HEK293 (cell line): Measurements from ENCODE around the gene SAYSD1.

ENCODE experiments used
- CTCF ChIA-PET: fragments of 350-600 bp; formaldehyde crosslinking; extraction: SDS; loops from one replicate; lab custom pipeline; 2021; ENCODE audit warnings: antibody characterized with exemption; lab: Yijun Ruan, JAX
- POLR2A ChIA-PET: fragments of 300-600 bp; formaldehyde crosslinking; extraction: SDS; loops from one replicate; lab custom pipeline; 2020; ENCODE audit warnings: antibody characterized with exemption, inconsistent platforms; lab: Yijun Ruan, JAX
- H3K27ac ChIP-seq: fragments of 200-500 bp; sonication (Bioruptor generic); 2 replicates; pipeline ENCODE4 v1.5.1; 2014; ENCODE audit warnings: low read depth, low read length, control low read depth, inconsistent platforms; ENCODE audit errors: extremely low read depth
- H3K36me3 ChIP-seq, 2 experiments: fragments of 200-500 bp in 1 of 2; sonication (Bioruptor generic) in 1 of 2; 1 replicate in 1 of 2; 2 replicates in 1 of 2; pipeline ENCODE4 v1.5.1; 2014 to 2017; ENCODE audit warnings: inconsistent platforms in 2 of 2, low read length in 2 of 2; ENCODE audit not compliant: control insufficient read depth in 2 of 2, insufficient read depth in 1 of 2
- H3K4me1 ChIP-seq: fragments of 200-500 bp; sonication (Bioruptor generic); 2 replicates; pipeline ENCODE4 v1.5.1; 2014; ENCODE audit warnings: mild to moderate bottlenecking, low read length, inconsistent platforms; ENCODE audit not compliant: control insufficient read depth, insufficient read depth
- H3K4me3 ChIP-seq: 2 replicates; pipeline ENCODE4 v1.5.1; 2011; ENCODE audit warnings: low read depth, mild to moderate bottlenecking, control low read depth, low read length, moderate library complexity
- H3K9me3 ChIP-seq: fragments of 200-500 bp; sonication (Bioruptor generic); 2 replicates; pipeline ENCODE4 v1.5.1; 2014; ENCODE audit warnings: low read depth, low read length, inconsistent platforms; ENCODE audit not compliant: control insufficient read depth, insufficient read depth
- EGR2 ChIP-seq: fragments of 450-650 bp; formaldehyde crosslinking; IDR thresholded peaks from 2 replicates; pipeline ENCODE4 v1.5.1; 2016; ENCODE audit warnings: low read depth, missing biosample characterization, missing genetic modification characterization
- ZFP37 ChIP-seq: fragments of 450-650 bp; formaldehyde crosslinking; IDR thresholded peaks from 2 replicates; pipeline ENCODE4 v1.5.1; 2016; ENCODE audit warnings: missing biosample characterization, missing genetic modification characterization
- ZFP69B ChIP-seq: fragments of 450-650 bp; formaldehyde crosslinking; IDR thresholded peaks from 2 replicates; pipeline ENCODE4 v1.5.1; 2016; ENCODE audit warnings: missing biosample characterization, missing genetic modification characterization
- ZIC2 ChIP-seq: fragments of 450-650 bp; formaldehyde crosslinking; IDR thresholded peaks from 2 replicates; pipeline ENCODE4 v1.5.1; 2016; ENCODE audit warnings: missing biosample characterization, missing genetic modification characterization
- ZNF16 ChIP-seq: fragments of 450-650 bp; formaldehyde crosslinking; IDR thresholded peaks from 2 replicates; pipeline ENCODE4 v1.5.1; 2016; ENCODE audit warnings: low read depth, missing biosample characterization, missing genetic modification characterization
- ZNF2 ChIP-seq: fragments of 450-650 bp; formaldehyde crosslinking; IDR thresholded peaks from 2 replicates; pipeline ENCODE4 v1.5.1; 2016; ENCODE audit warnings: missing biosample characterization, missing genetic modification characterization
- ZNF214 ChIP-seq: fragments of 450-650 bp; formaldehyde crosslinking; IDR thresholded peaks from 2 replicates; pipeline ENCODE4 v1.5.1; 2017; ENCODE audit warnings: missing biosample characterization, mild to moderate bottlenecking, missing genetic modification characterization, borderline replicate concordance
- ZNF335 ChIP-seq: fragments of 450-650 bp; formaldehyde crosslinking; conservative IDR thresholded peaks from 2 replicates; pipeline ENCODE4 v1.5.1; 2016; ENCODE audit warnings: missing biosample characterization, missing genetic modification characterization
- ZNF341 ChIP-seq: fragments of 450-650 bp; formaldehyde crosslinking; IDR thresholded peaks from 2 replicates; pipeline ENCODE4; 2016; ENCODE audit warnings: low read depth, missing biosample characterization, missing genetic modification characterization
- ZNF366 ChIP-seq: fragments of 450-650 bp; formaldehyde crosslinking; conservative IDR thresholded peaks from 2 replicates; pipeline ENCODE4 v1.5.1; 2016; ENCODE audit warnings: missing biosample characterization, missing genetic modification characterization
- ZNF404 ChIP-seq: fragments of 450-650 bp; formaldehyde crosslinking; IDR thresholded peaks from 2 replicates; pipeline ENCODE4 v1.5.1; 2017; ENCODE audit warnings: missing biosample characterization, missing genetic modification characterization
- ZNF549 ChIP-seq: fragments of 450-650 bp; IDR thresholded peaks from 2 replicates; pipeline ENCODE4 v1.5.1; 2018; ENCODE audit warnings: missing biosample characterization, missing genetic modification characterization, mild to moderate bottlenecking, inconsistent platforms, moderate library complexity
- ZNF596 ChIP-seq: fragments of 450-650 bp; IDR thresholded peaks from 2 replicates; pipeline ENCODE4 v1.5.0; 2018; ENCODE audit warnings: missing biosample characterization, mild to moderate bottlenecking, missing genetic modification characterization, moderate library complexity
- ZNF677 ChIP-seq: fragments of 450-650 bp; IDR thresholded peaks from 2 replicates; pipeline ENCODE4 v1.5.0; 2018; ENCODE audit warnings: missing biosample characterization, mild to moderate bottlenecking, missing genetic modification characterization, moderate library complexity
- ZNF701 ChIP-seq: fragments of 450-650 bp; formaldehyde crosslinking; IDR thresholded peaks from 2 replicates; pipeline ENCODE4 v1.5.1; 2016; ENCODE audit warnings: missing biosample characterization, missing genetic modification characterization
- ZNF837 ChIP-seq: fragments of 450-650 bp; formaldehyde crosslinking; IDR thresholded peaks from 2 replicates; pipeline ENCODE4 v1.5.1; 2016; ENCODE audit warnings: missing biosample characterization, missing genetic modification characterization
- ZSCAN23 ChIP-seq: fragments of 450-650 bp; formaldehyde crosslinking; IDR thresholded peaks from 2 replicates; pipeline ENCODE4 v1.5.1; 2016; ENCODE audit warnings: missing biosample characterization, missing genetic modification characterization
- TF ChIP-seq, protein P1 (sequence below): sonication (generic); formaldehyde crosslinking; IDR thresholded peaks from 2 replicates; pipeline ENCODE4 v1.8.1; 2022; ENCODE audit warnings: mild to moderate bottlenecking, moderate library complexity, missing genetic modification reagents
- TF ChIP-seq, protein P2 (sequence below): fragments of 450-650 bp; formaldehyde crosslinking; conservative IDR thresholded peaks from 2 replicates; pipeline ENCODE4 v1.5.1; 2016; ENCODE audit warnings: low read depth, missing biosample characterization, missing genetic modification characterization
- TF ChIP-seq, protein P3 (sequence below): fragments of 450-650 bp; formaldehyde crosslinking; IDR thresholded peaks from 2 replicates; pipeline ENCODE4; 2016; ENCODE audit warnings: missing biosample characterization, missing genetic modification characterization
- TF ChIP-seq, protein P4 (sequence below): fragments of 450-650 bp; IDR thresholded peaks from 2 replicates; pipeline ENCODE4 v1.5.1; 2018; ENCODE audit warnings: missing biosample characterization, mild to moderate bottlenecking, missing genetic modification characterization
- TF ChIP-seq, protein P5 (sequence below): fragments of 450-650 bp; formaldehyde crosslinking; IDR thresholded peaks from 2 replicates; pipeline ENCODE4 v1.5.1; 2016; ENCODE audit warnings: missing biosample characterization, missing genetic modification characterization

Gene SAYSD1

DNA sequence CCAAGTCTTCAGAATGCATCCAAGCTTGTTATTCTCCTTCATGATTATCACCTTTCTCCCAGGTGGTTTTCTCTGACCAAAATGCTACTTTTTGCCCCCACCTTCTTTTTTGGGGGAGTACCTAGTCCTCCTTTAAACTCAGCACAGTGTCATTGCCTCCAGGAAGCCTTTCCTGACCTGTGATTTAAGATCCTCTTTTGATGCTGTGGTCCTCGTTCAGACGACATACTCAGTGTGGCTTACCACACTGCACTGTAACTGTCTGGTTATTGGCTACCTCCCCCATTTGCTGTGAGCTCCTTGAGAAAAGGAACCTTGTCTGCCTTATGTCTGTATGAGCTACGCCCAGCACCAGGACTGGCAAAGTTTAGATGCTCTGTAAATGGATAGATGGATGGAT lies 14.6 kb downstream of the SAYSD1 start:
- ChIA-PET CTCF (interaction anchor here (0.8 to 2.8 kb wide), 5 partner anchors 9 to 228 kb away, joined by 3 to 15 read pairs (median 6); no protein-coding TSS in a partner anchor), POLR2A (interaction anchor here (1.8 kb wide), 1 partner anchor 14 kb away, joined by 4 read pairs; no protein-coding TSS in a partner anchor)
- Histone ChIP-seq H3K27ac (no peak overlapping the region), H3K4me1 (no peaks in the 10 kb centered on the region), H3K36me3 (peaks cover 4 to 14% of the 10 kb centered on the region in 2 experiments; a peak in 1 of 3 replicates), H3K4me3 (no peak overlapping the region)
- no peak for TF ChIP-seq ZFP37 (tag by site-specific recombination)
- TF ChIP-seq, protein P1, sequence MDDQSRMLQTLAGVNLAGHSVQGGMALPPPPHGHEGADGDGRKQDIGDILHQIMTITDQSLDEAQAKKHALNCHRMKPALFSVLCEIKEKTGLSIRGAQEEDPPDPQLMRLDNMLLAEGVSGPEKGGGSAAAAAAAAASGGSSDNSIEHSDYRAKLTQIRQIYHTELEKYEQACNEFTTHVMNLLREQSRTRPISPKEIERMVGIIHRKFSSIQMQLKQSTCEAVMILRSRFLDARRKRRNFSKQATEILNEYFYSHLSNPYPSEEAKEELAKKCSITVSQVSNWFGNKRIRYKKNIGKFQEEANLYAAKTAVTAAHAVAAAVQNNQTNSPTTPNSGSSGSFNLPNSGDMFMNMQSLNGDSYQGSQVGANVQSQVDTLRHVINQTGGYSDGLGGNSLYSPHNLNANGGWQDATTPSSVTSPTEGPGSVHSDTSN (CRISPR knock-in tag): no peak
- TF ChIP-seq ZNF701 (tag by site-specific recombination): no peak
- no peak for TF ChIP-seq ZNF677 (tag by site-specific recombination)
- no peak for TF ChIP-seq ZNF596
- TF ChIP-seq ZNF366 (tag by site-specific recombination): no peak
- TF ChIP-seq, all 188 proteins: peak for 0
- no peaks in the 10 kb centered on the region for H3K9me3 ChIP-seq

DNA sequence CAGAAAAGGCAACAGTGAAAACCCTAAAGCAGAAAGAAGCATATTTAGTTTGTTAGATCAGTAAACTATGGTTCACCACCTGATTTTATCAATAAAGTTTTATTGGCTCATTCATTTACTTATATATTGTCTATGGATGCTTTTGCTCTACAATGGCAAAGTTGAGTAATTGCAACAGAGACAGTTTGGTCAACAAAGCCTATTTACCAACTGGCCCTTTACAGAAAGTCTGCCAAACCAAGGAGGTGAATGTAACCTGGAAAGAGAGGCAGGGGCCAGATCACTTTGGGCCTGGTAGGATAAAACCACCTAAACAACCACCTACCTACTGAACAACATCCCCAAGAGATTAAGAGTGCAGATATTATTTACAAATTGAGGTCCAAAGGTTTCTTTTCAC lies 19.4 kb downstream of the SAYSD1 start:
- ChIA-PET CTCF (no interaction called here), POLR2A (no interaction called here)
- Histone ChIP-seq H3K27ac (no peak overlapping the region), H3K36me3 (no peaks in the 10 kb centered on the region), H3K9me3 (no peaks in the 10 kb centered on the region), H3K4me1 (peaks cover 5% of the 10 kb centered on the region; the same call in 1 of the 2 replicates), H3K4me3 (no peak overlapping the region)
- TF ChIP-seq ZNF335 (tag by site-specific recombination) (no peak), ZFP69B (no peak), ZNF549 (no peak), ZSCAN23 (tag by site-specific recombination) (no peak), ZNF837 (tag by site-specific recombination) (no peak), EGR2 (tag by site-specific recombination) (no peak), ZIC2 (tag by site-specific recombination) (no peak), ZNF341 (tag by site-specific recombination) (no peak), ZNF596 (no peak), ZNF214 (tag by site-specific recombination) (no peak)
- TF ChIP-seq, protein P2, sequence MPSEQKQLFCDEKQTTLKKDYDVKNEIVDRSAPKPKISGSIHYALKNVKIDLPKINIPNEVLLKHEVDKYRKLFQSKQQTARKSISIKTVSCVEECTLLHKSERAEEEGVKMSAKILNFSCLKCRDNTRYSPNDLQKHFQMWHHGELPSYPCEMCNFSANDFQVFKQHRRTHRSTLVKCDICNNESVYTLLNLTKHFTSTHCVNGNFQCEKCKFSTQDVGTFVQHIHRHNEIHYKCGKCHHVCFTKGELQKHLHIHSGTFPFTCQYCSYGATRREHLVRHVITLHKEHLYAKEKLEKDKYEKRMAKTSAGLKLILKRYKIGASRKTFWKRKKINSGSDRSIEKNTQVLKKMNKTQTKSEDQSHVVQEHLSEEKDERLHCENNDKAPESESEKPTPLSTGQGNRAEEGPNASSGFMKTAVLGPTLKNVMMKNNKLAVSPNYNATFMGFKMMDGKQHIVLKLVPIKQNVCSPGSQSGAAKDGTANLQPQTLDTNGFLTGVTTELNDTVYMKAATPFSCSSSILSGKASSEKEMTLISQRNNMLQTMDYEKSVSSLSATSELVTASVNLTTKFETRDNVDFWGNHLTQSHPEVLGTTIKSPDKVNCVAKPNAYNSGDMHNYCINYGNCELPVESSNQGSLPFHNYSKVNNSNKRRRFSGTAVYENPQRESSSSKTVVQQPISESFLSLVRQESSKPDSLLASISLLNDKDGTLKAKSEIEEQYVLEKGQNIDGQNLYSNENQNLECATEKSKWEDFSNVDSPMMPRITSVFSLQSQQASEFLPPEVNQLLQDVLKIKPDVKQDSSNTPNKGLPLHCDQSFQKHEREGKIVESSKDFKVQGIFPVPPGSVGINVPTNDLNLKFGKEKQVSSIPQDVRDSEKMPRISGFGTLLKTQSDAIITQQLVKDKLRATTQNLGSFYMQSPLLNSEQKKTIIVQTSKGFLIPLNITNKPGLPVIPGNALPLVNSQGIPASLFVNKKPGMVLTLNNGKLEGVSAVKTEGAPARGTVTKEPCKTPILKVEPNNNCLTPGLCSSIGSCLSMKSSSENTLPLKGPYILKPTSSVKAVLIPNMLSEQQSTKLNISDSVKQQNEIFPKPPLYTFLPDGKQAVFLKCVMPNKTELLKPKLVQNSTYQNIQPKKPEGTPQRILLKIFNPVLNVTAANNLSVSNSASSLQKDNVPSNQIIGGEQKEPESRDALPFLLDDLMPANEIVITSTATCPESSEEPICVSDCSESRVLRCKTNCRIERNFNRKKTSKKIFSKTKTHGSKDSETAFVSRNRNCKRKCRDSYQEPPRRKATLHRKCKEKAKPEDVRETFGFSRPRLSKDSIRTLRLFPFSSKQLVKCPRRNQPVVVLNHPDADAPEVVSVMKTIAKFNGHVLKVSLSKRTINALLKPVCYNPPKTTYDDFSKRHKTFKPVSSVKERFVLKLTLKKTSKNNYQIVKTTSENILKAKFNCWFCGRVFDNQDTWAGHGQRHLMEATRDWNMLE: no peak

DNA sequence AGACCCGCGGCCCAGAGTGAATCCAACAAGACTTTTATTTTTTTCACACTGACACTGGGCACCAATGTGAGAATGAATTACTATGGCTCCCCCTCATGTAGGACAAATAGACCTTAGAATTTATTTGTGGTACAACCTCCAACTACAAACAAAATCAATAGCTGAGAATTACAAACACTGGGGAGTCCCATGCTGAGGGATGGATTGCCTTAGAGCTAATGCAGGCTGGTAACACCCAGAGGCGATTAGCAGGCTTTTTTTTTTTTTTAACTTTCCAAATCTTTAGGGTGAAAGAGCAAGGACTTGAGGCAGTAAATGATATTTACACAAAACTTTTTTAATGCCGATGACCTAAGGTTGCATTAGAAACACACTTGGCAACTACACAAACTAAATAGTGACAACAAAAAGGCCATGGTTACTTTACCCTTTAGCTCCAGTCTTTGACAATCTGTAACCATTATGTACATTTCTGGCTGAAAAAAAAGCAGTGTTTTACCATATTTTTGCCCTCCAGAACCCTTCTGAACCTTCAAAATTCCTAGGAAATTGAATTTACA lies 21.8 kb downstream of the SAYSD1 start:
- peaks cover 5% of the 10 kb centered on the region; the same call in 1 of the 2 replicates for H3K4me1 ChIP-seq
- POLR2A ChIA-PET: interaction anchor here (1.0 kb wide), 1 partner anchor 21 kb away, joined by 5 read pairs; the partner anchor contains the start of gene SAYSD1
- no peaks in the 10 kb centered on the region for H3K9me3 ChIP-seq
- no peaks in the 10 kb centered on the region for H3K36me3 ChIP-seq
- no peak overlapping the region for H3K27ac ChIP-seq
- no peak overlapping the region for H3K4me3 ChIP-seq
- CTCF ChIA-PET: interaction anchor here (0.6 to 3.8 kb wide), 12 partner anchors 9 to 221 kb away, joined by 3 to 26 read pairs (median 4); partner anchors contain the start of gene SAYSD1
- TF ChIP-seq ZNF837 (tag by site-specific recombination) (no peak), ZNF16 (tag by site-specific recombination) (no peak), ZNF2 (tag by site-specific recombination) (no peak), ZNF404 (tag by site-specific recombination) (no peak)
- TF ChIP-seq, protein P3, sequence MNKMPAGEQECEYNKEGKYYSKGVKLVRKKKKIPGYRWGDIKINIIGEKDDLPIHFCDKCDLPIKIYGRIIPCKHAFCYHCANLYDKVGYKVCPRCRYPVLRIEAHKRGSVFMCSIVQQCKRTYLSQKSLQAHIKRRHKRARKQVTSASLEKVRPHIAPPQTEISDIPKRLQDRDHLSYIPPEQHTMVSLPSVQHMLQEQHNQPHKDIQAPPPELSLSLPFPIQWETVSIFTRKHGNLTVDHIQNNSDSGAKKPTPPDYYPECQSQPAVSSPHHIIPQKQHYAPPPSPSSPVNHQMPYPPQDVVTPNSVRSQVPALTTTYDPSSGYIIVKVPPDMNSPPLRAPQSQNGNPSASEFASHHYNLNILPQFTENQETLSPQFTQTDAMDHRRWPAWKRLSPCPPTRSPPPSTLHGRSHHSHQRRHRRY (tag by site-specific recombination): no peak
- TF ChIP-seq, protein P4, sequence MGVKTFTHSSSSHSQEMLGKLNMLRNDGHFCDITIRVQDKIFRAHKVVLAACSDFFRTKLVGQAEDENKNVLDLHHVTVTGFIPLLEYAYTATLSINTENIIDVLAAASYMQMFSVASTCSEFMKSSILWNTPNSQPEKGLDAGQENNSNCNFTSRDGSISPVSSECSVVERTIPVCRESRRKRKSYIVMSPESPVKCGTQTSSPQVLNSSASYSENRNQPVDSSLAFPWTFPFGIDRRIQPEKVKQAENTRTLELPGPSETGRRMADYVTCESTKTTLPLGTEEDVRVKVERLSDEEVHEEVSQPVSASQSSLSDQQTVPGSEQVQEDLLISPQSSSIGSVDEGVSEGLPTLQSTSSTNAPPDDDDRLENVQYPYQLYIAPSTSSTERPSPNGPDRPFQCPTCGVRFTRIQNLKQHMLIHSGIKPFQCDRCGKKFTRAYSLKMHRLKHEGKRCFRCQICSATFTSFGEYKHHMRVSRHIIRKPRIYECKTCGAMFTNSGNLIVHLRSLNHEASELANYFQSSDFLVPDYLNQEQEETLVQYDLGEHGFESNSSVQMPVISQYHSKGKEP: no peak
- TF ChIP-seq, protein P5, sequence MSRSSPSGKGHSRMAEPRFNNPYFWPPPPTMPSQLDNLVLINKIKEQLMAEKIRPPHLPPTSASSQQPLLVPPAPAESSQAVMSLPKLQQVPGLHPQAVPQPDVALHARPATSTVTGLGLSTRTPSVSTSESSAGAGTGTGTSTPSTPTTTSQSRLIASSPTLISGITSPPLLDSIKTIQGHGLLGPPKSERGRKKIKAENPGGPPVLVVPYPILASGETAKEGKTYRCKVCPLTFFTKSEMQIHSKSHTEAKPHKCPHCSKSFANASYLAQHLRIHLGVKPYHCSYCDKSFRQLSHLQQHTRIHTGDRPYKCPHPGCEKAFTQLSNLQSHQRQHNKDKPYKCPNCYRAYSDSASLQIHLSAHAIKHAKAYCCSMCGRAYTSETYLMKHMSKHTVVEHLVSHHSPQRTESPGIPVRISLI (tag by site-specific recombination): no peak
